GM18526 (cell line): ENCODE measurements around the gene TXNL4A.

Experiments
- POLR2A ChIP-seq: IDR thresholded peaks from 3 replicates; pipeline ENCODE4 v1.6.1; 2011; ENCODE audit not compliant: insufficient read length; ENCODE audit errors: extremely low read depth

The TXNL4A gene

GRCh38 chr18:79958981-79959380 lies 29.4 kb downstream of the TXNL4A start:
- TF ChIP-seq POLR2A = no peak

GRCh38 chr18:79956276-79956675 lies 32.1 kb downstream of the TXNL4A start:
- TF ChIP-seq POLR2A = no peak

GRCh38 chr18:79955302-79956075 lies 32.9 kb downstream of the TXNL4A start:
- TF ChIP-seq POLR2A = no peak

- TF ChIP-seq POLR2A = no peak
These were observed 33.6 kb downstream of the TXNL4A start for GRCh38 chr18:79954791-79955190.

- TF ChIP-seq POLR2A = no peak
These were observed 34.3 kb downstream of the TXNL4A start for GRCh38 chr18:79953971-79954651.

GRCh38 chr18:79952996-79953559 lies 35.3 kb downstream of the TXNL4A start:
- no peak for TF ChIP-seq POLR2A

- no peak for TF ChIP-seq POLR2A
These were observed 35.8 kb downstream of the TXNL4A start for GRCh38 chr18:79952456-79952995.

- TF ChIP-seq POLR2A = peak; percentile 75
These were observed 36.6 kb downstream of the TXNL4A start, which contains the start of gene SLC66A2 for GRCh38 chr18:79951545-79952455. Gene SLC66A2, minus strand, starts transcription at chr18:79951653. Its CDS starts 727 bp downstream, at chr18:79950926.

GRCh38 chr18:79950515-79951341 lies 37.6 kb downstream of the TXNL4A start:
- TF ChIP-seq POLR2A = no peak

GRCh38 chr18:79949697-79950487 lies 38.5 kb downstream of the TXNL4A start:
- no peak for TF ChIP-seq POLR2A

GRCh38 chr18:79948719-79949411 lies 39.5 kb downstream of the TXNL4A start:
- no peak for TF ChIP-seq POLR2A

- no peak for TF ChIP-seq POLR2A
These were observed 40.3 kb downstream of the TXNL4A start for GRCh38 chr18:79947881-79948610.
